GM06990 (cell line): Measurements from ENCODE around the gene HOXC11.

Experiments
- DNase-seq: peaks from one replicate; pipeline ENCODE4 v3.0.0-alpha.2; 2011; ENCODE audit not compliant: insufficient read length; ENCODE audit errors: extremely low read depth
- H3K27me3 ChIP-seq: replicated peaks from 2 replicates; pipeline ENCODE4 v1.6.0; 2011; ENCODE audit warnings: low read length; ENCODE audit not compliant: control insufficient read depth, insufficient read depth
- H3K36me3 ChIP-seq: 2 replicates; pipeline ENCODE4 v1.5.1; 2011; ENCODE audit warnings: low read length; ENCODE audit not compliant: control insufficient read depth, insufficient read depth
- H3K4me3 ChIP-seq: replicated peaks from 2 replicates; pipeline ENCODE4 v1.5.1; 2011; ENCODE audit warnings: low read depth, mild to moderate bottlenecking, control low read depth, low read length
- CTCF ChIP-seq: IDR thresholded peaks from 2 replicates; pipeline ENCODE4 v1.5.1; 2011; ENCODE audit warnings: low read length, control low read depth, mild to moderate bottlenecking, inconsistent platforms; ENCODE audit not compliant: insufficient read depth, poor library complexity, severe bottlenecking

HOXC11 gene

GRCh38 chr12:53941750-53942149 lies 31.2 kb upstream of the HOXC11 start:
- no peak overlapping the region for H3K4me3 ChIP-seq
- peaks cover 6% of the 10 kb centered on the region for H3K27me3 ChIP-seq
- no peaks in the 10 kb centered on the region for H3K36me3 ChIP-seq
- no peak for TF ChIP-seq CTCF
- no peak for DNase-seq

- no peak for DNase-seq
- Histone ChIP-seq H3K27me3 (peaks cover 6% of the 10 kb centered on the region), H3K4me3 (no peak overlapping the region), H3K36me3 (no peaks in the 10 kb centered on the region)
- no peak for TF ChIP-seq CTCF
These were observed 30.4 kb upstream of the HOXC11 start for GRCh38 chr12:53942467-53942997.

GRCh38 chr12:53944209-53944608 lies 28.7 kb upstream of the HOXC11 start:
- peaks cover 6% of the 10 kb centered on the region for H3K27me3 ChIP-seq
- no peak for DNase-seq
- no peaks in the 10 kb centered on the region for H3K36me3 ChIP-seq
- TF ChIP-seq CTCF, result no peak
- no peak overlapping the region for H3K4me3 ChIP-seq

- Histone ChIP-seq H3K36me3 (no peaks in the 10 kb centered on the region), H3K27me3 (peaks cover 6% of the 10 kb centered on the region), H3K4me3 (no peak overlapping the region)
- no peak for DNase-seq
- no peak for TF ChIP-seq CTCF
These were observed 27.7 kb upstream of the HOXC11 start for GRCh38 chr12:53944907-53945847.

GRCh38 chr12:53947743-53948142 lies 25.2 kb upstream of the HOXC11 start:
- Histone ChIP-seq H3K36me3 (no peaks in the 10 kb centered on the region), H3K27me3 (peaks cover 8% of the 10 kb centered on the region), H3K4me3 (no peak overlapping the region)
- no peak for TF ChIP-seq CTCF
- DNase-seq, result no peak
